Testis (tissue), 2 donors: ENCODE data around the gene ZFYVE28.

Experiments
- POLR2A ChIP-seq: fragments of 450-650 bp; IDR thresholded peaks from one replicate; pipeline ENCODE4 v1.6.1; 2017; ENCODE audit warnings: antibody characterized with exemption, mild to moderate bottlenecking, moderate library complexity
- TF ChIP-seq, protein P1 (sequence below), 3 experiments: fragments of 450-650 bp in 2 of 3; fragments of 200-600 bp in 1 of 3; sonication (generic) in 1 of 3; IDR thresholded peaks; one replicate each; pipeline ENCODE4 v1.5.1; 2016 to 2019; ENCODE audit warnings: antibody characterized with exemption in 3 of 3, mild to moderate bottlenecking in 2 of 3, moderate library complexity in 1 of 3

DNA sequence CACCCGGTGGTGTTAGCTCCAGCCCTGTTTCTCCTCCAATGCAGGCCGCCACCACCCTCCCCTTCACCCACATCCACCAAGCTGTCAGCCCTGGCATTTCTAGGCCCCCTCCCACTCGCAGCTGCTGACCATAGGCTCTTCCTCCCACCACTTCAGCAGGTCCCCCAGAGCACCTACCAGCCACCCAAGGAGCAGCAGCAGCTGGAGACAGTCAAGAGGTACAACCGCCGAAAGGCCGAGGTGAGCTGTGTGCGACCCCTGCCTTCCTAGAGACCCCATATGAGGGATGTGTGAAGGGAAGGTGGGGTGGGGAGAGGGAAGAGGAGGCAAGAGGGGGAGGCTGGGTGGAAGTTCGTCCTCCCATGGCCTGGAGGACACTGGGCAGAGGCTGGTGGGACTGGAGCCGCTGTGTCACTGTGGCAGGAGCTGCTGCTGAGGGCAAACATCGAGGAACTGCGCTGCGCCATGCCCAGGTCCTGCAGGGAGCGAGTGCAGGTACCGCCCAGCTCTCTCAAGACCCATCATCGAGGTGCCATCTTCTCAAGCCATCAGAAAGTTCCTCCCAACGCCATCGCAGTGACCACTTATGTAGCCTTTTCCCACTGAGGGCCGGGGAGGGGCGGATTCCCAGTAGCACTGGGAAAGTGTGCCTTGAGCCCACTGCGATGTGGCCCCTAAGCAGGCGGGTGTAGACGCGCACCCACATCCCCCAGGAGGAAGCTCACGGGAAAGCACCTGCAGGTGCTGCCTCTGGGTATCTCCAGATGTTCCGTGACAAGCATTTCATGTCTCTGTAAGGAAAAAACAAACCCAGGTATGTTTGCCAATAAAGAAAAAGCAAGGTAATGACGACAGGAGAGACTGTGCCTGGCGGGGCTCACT lies 31.3 kb upstream of the ZFYVE28 start:
- TF ChIP-seq, protein P1, sequence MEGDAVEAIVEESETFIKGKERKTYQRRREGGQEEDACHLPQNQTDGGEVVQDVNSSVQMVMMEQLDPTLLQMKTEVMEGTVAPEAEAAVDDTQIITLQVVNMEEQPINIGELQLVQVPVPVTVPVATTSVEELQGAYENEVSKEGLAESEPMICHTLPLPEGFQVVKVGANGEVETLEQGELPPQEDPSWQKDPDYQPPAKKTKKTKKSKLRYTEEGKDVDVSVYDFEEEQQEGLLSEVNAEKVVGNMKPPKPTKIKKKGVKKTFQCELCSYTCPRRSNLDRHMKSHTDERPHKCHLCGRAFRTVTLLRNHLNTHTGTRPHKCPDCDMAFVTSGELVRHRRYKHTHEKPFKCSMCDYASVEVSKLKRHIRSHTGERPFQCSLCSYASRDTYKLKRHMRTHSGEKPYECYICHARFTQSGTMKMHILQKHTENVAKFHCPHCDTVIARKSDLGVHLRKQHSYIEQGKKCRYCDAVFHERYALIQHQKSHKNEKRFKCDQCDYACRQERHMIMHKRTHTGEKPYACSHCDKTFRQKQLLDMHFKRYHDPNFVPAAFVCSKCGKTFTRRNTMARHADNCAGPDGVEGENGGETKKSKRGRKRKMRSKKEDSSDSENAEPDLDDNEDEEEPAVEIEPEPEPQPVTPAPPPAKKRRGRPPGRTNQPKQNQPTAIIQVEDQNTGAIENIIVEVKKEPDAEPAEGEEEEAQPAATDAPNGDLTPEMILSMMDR (IDR thresholded peaks at IDR 0.05), result no peak
- no peak for TF ChIP-seq POLR2A
